GM23338 (cell line): Measurements from ENCODE around the gene ABHD12.

Source experiments
- EZH2 ChIP-seq: fragments of 200-600 bp; sonication (generic); IDR thresholded peaks from one replicate; pipeline ENCODE4 v1.8.0; 2017; ENCODE audit warnings: antibody characterized with exemption, mild to moderate bottlenecking, low read depth; ENCODE audit not compliant: unreplicated experiment
- JUNB ChIP-seq: IDR thresholded peaks from one replicate; pipeline ENCODE4 v1.6.1; 2016; ENCODE audit warnings: antibody characterized with exemption; ENCODE audit not compliant: unreplicated experiment
- TF ChIP-seq, protein P1 (sequence below): IDR thresholded peaks from one replicate; pipeline ENCODE4 v1.6.1; 2018; ENCODE audit warnings: antibody characterized with exemption; ENCODE audit not compliant: unreplicated experiment

DNA sequence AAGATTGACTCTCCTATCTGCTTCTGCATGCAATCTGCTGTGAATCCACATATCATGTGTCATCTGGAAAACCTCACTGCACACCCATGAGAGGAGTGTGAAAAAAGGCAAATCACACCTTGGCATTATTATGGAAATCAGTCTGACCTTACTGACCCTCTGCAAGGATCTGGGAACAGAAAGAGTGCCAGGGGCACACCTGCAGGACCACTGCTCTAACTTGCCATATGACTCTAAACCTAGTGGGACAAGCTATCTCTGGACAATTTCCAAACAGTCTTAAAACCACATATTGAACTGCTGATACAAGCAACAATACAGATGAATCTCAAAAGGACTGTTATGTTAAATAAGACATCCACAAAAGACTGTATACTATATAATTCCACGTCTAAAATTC lies 50.3 kb downstream of the ABHD12 start:
- no peak for TF ChIP-seq EZH2
- no peak for TF ChIP-seq JUNB
- TF ChIP-seq, protein P1, sequence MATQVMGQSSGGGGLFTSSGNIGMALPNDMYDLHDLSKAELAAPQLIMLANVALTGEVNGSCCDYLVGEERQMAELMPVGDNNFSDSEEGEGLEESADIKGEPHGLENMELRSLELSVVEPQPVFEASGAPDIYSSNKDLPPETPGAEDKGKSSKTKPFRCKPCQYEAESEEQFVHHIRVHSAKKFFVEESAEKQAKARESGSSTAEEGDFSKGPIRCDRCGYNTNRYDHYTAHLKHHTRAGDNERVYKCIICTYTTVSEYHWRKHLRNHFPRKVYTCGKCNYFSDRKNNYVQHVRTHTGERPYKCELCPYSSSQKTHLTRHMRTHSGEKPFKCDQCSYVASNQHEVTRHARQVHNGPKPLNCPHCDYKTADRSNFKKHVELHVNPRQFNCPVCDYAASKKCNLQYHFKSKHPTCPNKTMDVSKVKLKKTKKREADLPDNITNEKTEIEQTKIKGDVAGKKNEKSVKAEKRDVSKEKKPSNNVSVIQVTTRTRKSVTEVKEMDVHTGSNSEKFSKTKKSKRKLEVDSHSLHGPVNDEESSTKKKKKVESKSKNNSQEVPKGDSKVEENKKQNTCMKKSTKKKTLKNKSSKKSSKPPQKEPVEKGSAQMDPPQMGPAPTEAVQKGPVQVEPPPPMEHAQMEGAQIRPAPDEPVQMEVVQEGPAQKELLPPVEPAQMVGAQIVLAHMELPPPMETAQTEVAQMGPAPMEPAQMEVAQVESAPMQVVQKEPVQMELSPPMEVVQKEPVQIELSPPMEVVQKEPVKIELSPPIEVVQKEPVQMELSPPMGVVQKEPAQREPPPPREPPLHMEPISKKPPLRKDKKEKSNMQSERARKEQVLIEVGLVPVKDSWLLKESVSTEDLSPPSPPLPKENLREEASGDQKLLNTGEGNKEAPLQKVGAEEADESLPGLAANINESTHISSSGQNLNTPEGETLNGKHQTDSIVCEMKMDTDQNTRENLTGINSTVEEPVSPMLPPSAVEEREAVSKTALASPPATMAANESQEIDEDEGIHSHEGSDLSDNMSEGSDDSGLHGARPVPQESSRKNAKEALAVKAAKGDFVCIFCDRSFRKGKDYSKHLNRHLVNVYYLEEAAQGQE: no peak
